A673 (cell line): ENCODE data around the gene ELF5. TPM values are rescaled to one million over a fixed set of nuclear protein-coding genes. Genes with fewer than 3 reads are reported as not detected.
A peak's percentile ranks its signal among the peaks of the same experiment; 100 is the strongest.

Experiments used
- BruUV-seq: library from RNA; stranded (reverse); fragments of 400-500 nt; replicated peaks from 2 replicates; lab custom pipeline; 2021; lab: Mats Ljungman, UMichigan
- CTCF ChIA-PET: fragments of 300-600 bp; sonication (Branson Sonifier 250); formaldehyde crosslinking; loops from one replicate; lab custom pipeline; 2022; ENCODE audit warnings: antibody characterized with exemption; lab: Charles Lee
- POLR2A ChIA-PET: fragments of 300-600 bp; sonication (Branson Sonifier 250); formaldehyde crosslinking; loops from one replicate; lab custom pipeline; 2022; ENCODE audit warnings: antibody characterized with exemption; ENCODE audit not compliant: low non-redundant PET; lab: Charles Lee
- DNase-seq: peaks from one replicate; pipeline ENCODE4 v3.0.0-alpha.2; 2015; ENCODE audit warnings: low spot score
- H3K27ac ChIP-seq: fragments of 200-600 bp; sonication (generic); 2 replicates; pipeline ENCODE4 v1.5.1; 2016; ENCODE audit warnings: mixed run types, low read depth, mild to moderate bottlenecking, mixed read lengths, antibody characterized with exemption, low read length; ENCODE audit not compliant: poor library complexity, severe bottlenecking
- H3K27me3 ChIP-seq: fragments of 200-600 bp; sonication (generic); replicated peaks from 2 replicates; pipeline ENCODE4 v1.6.1; 2017; ENCODE audit warnings: mixed run types, low read depth, mild to moderate bottlenecking, mixed read lengths, antibody characterized with exemption, low read length; ENCODE audit not compliant: insufficient read depth, poor library complexity
- H3K36me3 ChIP-seq: fragments of 200-600 bp; sonication (generic); 2 replicates; pipeline ENCODE4 v1.6.1; 2016; ENCODE audit warnings: mixed run types, mild to moderate bottlenecking, mixed read lengths, antibody characterized with exemption, low read length; ENCODE audit not compliant: insufficient read depth, poor library complexity, severe bottlenecking
- H3K4me1 ChIP-seq: fragments of 200-600 bp; sonication (generic); 2 replicates; pipeline ENCODE4 v1.6.1; 2017; ENCODE audit warnings: mixed run types, mild to moderate bottlenecking, mixed read lengths, antibody characterized with exemption, low read length; ENCODE audit not compliant: insufficient read depth, poor library complexity, severe bottlenecking
- H3K4me3 ChIP-seq: fragments of 200-600 bp; sonication (generic); 2 replicates; pipeline ENCODE4 v1.5.1; 2016; ENCODE audit warnings: low read depth, mixed run types, mild to moderate bottlenecking, mixed read lengths, low read length; ENCODE audit not compliant: poor library complexity, severe bottlenecking
- H3K9me3 ChIP-seq: fragments of 200-600 bp; sonication (generic); 2 replicates; pipeline ENCODE4 v1.6.1; 2016; ENCODE audit warnings: mixed run types, low read depth, mild to moderate bottlenecking, mixed read lengths, antibody characterized with exemption, low read length; ENCODE audit not compliant: poor library complexity, severe bottlenecking
- CTCF ChIP-seq: fragments of 300-800, 200-600 bp; sonication (generic); conservative IDR thresholded peaks from 2 replicates; pipeline ENCODE4 v1.5.1; 2017; ENCODE audit warnings: low read depth, mild to moderate bottlenecking, antibody characterized with exemption, low read length, moderate library complexity, mixed read lengths
- EZH2 ChIP-seq: fragments of 200-600 bp; sonication (generic); IDR thresholded peaks from 2 replicates; pipeline ENCODE4 v1.6.1; 2017; ENCODE audit warnings: borderline replicate concordance, low read depth, mild to moderate bottlenecking, mixed read lengths, antibody characterized with exemption, low read length; ENCODE audit not compliant: poor library complexity, severe bottlenecking
- intact Hi-C: fragments of 100-400 bp; cut with micrococcal nuclease; formaldehyde crosslinking; loops from one replicate; pipeline ENCODE4 v1.10.0; 2022; ENCODE audit not compliant: unreplicated experiment
- total RNA-seq: library from RNA; stranded (reverse); gene quantifications from 2 replicates; pipeline ENCODE4 v1.2.3, GENCODE V29; 2021

Gene ELF5
- total RNA-seq, 1 experiment from 2014 or later, result not detected

- no peak for DNase-seq
- Histone ChIP-seq H3K9me3 (no peaks in the 10 kb centered on the region), H3K4me3 (no peak overlapping the region), H3K27ac (no peak overlapping the region), H3K4me1 (no peaks in the 10 kb centered on the region), H3K27me3 (peaks cover 8% of the 10 kb centered on the region), H3K36me3 (no peaks in the 10 kb centered on the region)
- BruUV-seq, result no TSS peak
- TF ChIP-seq EZH2 (no peak), CTCF (no peak)
- POLR2A ChIA-PET, result interaction anchor here (0.6 kb wide), 1 partner anchor 262 kb away, joined by 3 read pairs; no protein-coding TSS in a partner anchor
- intact Hi-C loops, result no loop called here
- CTCF ChIA-PET, result no interaction called here
Observed at GRCh38 chr11:34481307-34481706, 32.3 kb downstream of the ELF5 start.

GRCh38 chr11:34480314-34480713 is 33.3 kb downstream of the ELF5 start:
- intact Hi-C loops, result no loop called here
- BruUV-seq, result no TSS peak
- H3K36me3 ChIP-seq, result no peaks in the 10 kb centered on the region
- no peak overlapping the region for H3K27ac ChIP-seq
- H3K4me1 ChIP-seq, result no peaks in the 10 kb centered on the region
- CTCF ChIA-PET, result interaction anchor here (0.7 kb wide), 3 partner anchors 117 to 677 kb away, joined by 3 to 6 read pairs (median 3); no protein-coding TSS in a partner anchor
- peaks cover 8% of the 10 kb centered on the region for H3K27me3 ChIP-seq
- TF ChIP-seq CTCF (no peak), EZH2 (no peak)
- H3K4me3 ChIP-seq, result no peak overlapping the region
- POLR2A ChIA-PET, result no interaction called here
- H3K9me3 ChIP-seq, result no peaks in the 10 kb centered on the region
- DNase-seq, result peak; percentile 35

GRCh38 chr11:34478845-34479663 is 34.5 kb downstream of the ELF5 start:
- H3K36me3 ChIP-seq, result no peaks in the 10 kb centered on the region
- POLR2A ChIA-PET, result no interaction called here
- no peaks in the 10 kb centered on the region for H3K4me1 ChIP-seq
- no peaks in the 10 kb centered on the region for H3K9me3 ChIP-seq
- TF ChIP-seq CTCF, result no peak
- TF ChIP-seq EZH2, result no peak
- intact Hi-C loops, result no loop called here
- BruUV-seq, result no TSS peak
- H3K4me3 ChIP-seq, result no peak overlapping the region
- H3K27ac ChIP-seq, result no peak overlapping the region
- DNase-seq, result no peak
- CTCF ChIA-PET, result no interaction called here
- peaks cover 8% of the 10 kb centered on the region for H3K27me3 ChIP-seq
